MCF 10A (cell line): ENCODE results near the gene CATSPERE. TPM values are rescaled to one million over a fixed set of nuclear protein-coding genes. Genes with fewer than 3 reads are reported as not detected.

Experiments used
- BruUV-seq: library from RNA; stranded (reverse); fragments of 400-500 nt; replicated peaks from 2 replicates; lab custom pipeline; 2021; lab: Mats Ljungman, UMichigan
- CTCF ChIA-PET: fragments of 300-600 bp; sonication (Branson Sonifier 250); formaldehyde crosslinking; extraction: SDS; loops from one replicate; lab custom pipeline; 2021; ENCODE audit warnings: antibody characterized with exemption, inconsistent platforms; lab: Yijun Ruan, JAX
- POLR2A ChIA-PET: fragments of 300-600, 350-650 bp; sonication (Branson Sonifier 250); formaldehyde crosslinking; extraction: SDS; loops from one replicate; lab custom pipeline; 2020; ENCODE audit warnings: antibody characterized with exemption, inconsistent platforms; lab: Yijun Ruan, JAX
- DNase-seq: peaks from one replicate; pipeline ENCODE4 v3.0.0-alpha.2; 2018; ENCODE audit not compliant: unreplicated experiment
- H3K27ac Mint-ChIP-seq: one replicate; pipeline ENCODE4 v1.8.0; 2022; ENCODE audit warnings: mild to moderate bottlenecking, low read depth, mixed read lengths; ENCODE audit not compliant: unreplicated experiment
- H3K27me3 Mint-ChIP-seq: one replicate; pipeline ENCODE4 v1.8.0; 2022; ENCODE audit warnings: mixed read lengths; ENCODE audit not compliant: insufficient read depth, unreplicated experiment
- H3K36me3 Mint-ChIP-seq: one replicate; pipeline ENCODE4 v1.8.0; 2022; ENCODE audit warnings: mild to moderate bottlenecking, moderate library complexity, mixed read lengths; ENCODE audit not compliant: insufficient read depth, unreplicated experiment
- H3K4me1 Mint-ChIP-seq: one replicate; pipeline ENCODE4 v1.8.0; 2022; ENCODE audit warnings: mixed read lengths; ENCODE audit not compliant: insufficient read depth, unreplicated experiment
- H3K4me3 Mint-ChIP-seq: one replicate; pipeline ENCODE4 v1.8.0; 2022; ENCODE audit warnings: mild to moderate bottlenecking, moderate library complexity, mixed read lengths; ENCODE audit not compliant: unreplicated experiment
- H3K9me3 Mint-ChIP-seq: one replicate; pipeline ENCODE4 v1.8.0; 2022; ENCODE audit warnings: mixed read lengths; ENCODE audit not compliant: unreplicated experiment
- intact Hi-C: fragments of 100-400 bp; cut with micrococcal nuclease; formaldehyde crosslinking; loops from 2 replicates; pipeline ENCODE4 v1.14.1; 2022
- total RNA-seq: library from RNA; stranded (reverse); gene quantifications from 2 replicates; pipeline ENCODE4 v1.2.3, GENCODE V29; 2022
- TF ChIP-seq, protein P1 (sequence below): fragments of 200-600 bp; IDR thresholded peaks from one replicate; pipeline ENCODE4 v1.8.0; 2022; ENCODE audit warnings: antibody characterized with exemption, mild to moderate bottlenecking; ENCODE audit not compliant: unreplicated experiment

The CATSPERE gene
- total RNA-seq, 1 experiment from 2014 or later, result 2.1 TPM

DNA sequence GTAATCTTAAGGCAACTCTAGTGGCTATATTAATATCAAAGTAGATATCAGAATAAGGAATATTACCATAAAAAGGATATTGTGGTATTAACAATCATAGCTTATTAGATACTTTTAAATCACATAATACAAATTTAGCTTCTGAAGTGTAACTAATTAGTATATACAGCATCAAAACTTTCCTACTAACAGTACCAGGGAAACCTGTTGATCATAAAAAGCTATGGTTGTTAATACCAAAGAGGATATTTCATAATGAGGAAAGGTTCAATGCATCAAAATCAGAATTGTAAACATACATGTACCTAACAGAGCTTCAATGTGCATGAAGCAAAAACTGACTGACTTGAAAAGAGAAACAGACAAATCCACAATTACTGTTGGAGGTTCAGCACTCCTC lies 33.4 kb upstream of the CATSPERE start:
- no TSS peak for BruUV-seq
- ChIA-PET CTCF (interaction anchor here (0.6 to 5.8 kb wide), 5 partner anchors 13 to 128 kb away, joined by 3 to 36 read pairs (median 3); no protein-coding TSS in a partner anchor), POLR2A (interaction anchor here (0.6 to 2.8 kb wide), 5 partner anchors 9 to 124 kb away, joined by 3 to 7 read pairs (median 4); no protein-coding TSS in a partner anchor)
- DNase-seq, result no peak
- TF ChIP-seq, protein P1, sequence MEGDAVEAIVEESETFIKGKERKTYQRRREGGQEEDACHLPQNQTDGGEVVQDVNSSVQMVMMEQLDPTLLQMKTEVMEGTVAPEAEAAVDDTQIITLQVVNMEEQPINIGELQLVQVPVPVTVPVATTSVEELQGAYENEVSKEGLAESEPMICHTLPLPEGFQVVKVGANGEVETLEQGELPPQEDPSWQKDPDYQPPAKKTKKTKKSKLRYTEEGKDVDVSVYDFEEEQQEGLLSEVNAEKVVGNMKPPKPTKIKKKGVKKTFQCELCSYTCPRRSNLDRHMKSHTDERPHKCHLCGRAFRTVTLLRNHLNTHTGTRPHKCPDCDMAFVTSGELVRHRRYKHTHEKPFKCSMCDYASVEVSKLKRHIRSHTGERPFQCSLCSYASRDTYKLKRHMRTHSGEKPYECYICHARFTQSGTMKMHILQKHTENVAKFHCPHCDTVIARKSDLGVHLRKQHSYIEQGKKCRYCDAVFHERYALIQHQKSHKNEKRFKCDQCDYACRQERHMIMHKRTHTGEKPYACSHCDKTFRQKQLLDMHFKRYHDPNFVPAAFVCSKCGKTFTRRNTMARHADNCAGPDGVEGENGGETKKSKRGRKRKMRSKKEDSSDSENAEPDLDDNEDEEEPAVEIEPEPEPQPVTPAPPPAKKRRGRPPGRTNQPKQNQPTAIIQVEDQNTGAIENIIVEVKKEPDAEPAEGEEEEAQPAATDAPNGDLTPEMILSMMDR, result no peak
- Mint-ChIP-seq H3K4me1 (peaks cover 5% of the 10 kb centered on the region), H3K4me3 (no peak overlapping the region), H3K9me3 (no peaks in the 10 kb centered on the region), H3K36me3 (peaks cover 72% of the 10 kb centered on the region), H3K27ac (no peak overlapping the region), H3K27me3 (no peaks in the 10 kb centered on the region)
- intact Hi-C loops, result no loop called here

DNA sequence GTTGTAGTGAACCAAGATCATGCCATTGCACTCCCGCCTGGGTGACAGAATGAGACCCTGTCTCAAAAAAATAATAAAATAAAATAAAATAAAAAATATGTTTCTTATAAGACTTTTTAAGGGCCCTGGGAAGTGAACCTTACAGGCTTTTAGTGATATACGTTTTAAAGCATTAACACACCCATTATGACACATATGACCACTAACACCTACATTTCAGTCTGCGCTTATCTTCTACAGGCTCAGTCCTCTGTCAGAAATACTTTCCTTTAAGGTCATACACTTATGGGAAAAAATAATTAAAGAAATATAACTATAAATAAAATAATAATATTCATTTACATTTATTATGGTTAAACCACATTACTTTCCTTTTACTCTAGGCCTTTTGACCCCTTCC lies 31.3 kb upstream of the CATSPERE start:
- H3K9me3 Mint-ChIP-seq, result no peaks in the 10 kb centered on the region
- BruUV-seq, result no TSS peak
- no peak overlapping the region for H3K4me3 Mint-ChIP-seq
- H3K4me1 Mint-ChIP-seq, result peaks cover 9% of the 10 kb centered on the region
- H3K27me3 Mint-ChIP-seq, result no peaks in the 10 kb centered on the region
- no peak for DNase-seq
- H3K27ac Mint-ChIP-seq, result no peak overlapping the region
- peaks cover 69% of the 10 kb centered on the region for H3K36me3 Mint-ChIP-seq
- CTCF ChIA-PET, result interaction anchor here (0.6 to 1.0 kb wide), 2 partner anchors 12 to 40 kb away, joined by 3 to 4 read pairs; no protein-coding TSS in a partner anchor
- intact Hi-C loops, result no loop called here
- TF ChIP-seq, protein P1, result no peak
- POLR2A ChIA-PET, result interaction anchor here (0.7 kb wide), 1 partner anchor 15 kb away, joined by 3 read pairs; no protein-coding TSS in a partner anchor

DNA sequence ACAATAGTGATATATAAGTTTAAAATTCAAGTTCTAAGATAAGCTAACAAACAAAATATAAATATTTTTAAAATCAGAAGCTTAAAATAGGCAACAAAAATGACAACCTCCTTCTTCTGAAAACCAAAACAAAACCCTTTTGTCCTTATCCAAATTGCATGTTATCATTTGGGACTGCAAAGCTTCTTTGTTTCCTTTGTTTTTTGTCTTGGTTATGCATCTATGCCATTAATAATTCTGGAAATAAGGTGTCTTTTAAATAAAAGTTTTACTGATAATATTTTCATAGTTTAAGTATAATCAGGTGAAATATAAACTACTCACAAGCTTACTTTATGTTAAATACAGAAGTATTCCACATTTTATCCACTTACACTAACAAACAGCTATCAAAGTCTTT lies 29.9 kb upstream of the CATSPERE start:
- H3K27me3 Mint-ChIP-seq, result no peaks in the 10 kb centered on the region
- ChIA-PET CTCF (interaction anchor here (0.8 to 2.0 kb wide), 4 partner anchors 13 to 173 kb away, joined by 3 to 4 read pairs (median 3); no protein-coding TSS in a partner anchor), POLR2A (interaction anchor here (0.6 to 2.8 kb wide), 9 partner anchors 8 to 1358 kb away, joined by 3 to 14 read pairs (median 7); no protein-coding TSS in a partner anchor)
- TF ChIP-seq, protein P1, result no peak
- H3K9me3 Mint-ChIP-seq, result no peaks in the 10 kb centered on the region
- H3K4me1 Mint-ChIP-seq, result peaks cover 16% of the 10 kb centered on the region
- H3K36me3 Mint-ChIP-seq, result peaks cover 70% of the 10 kb centered on the region
- no peak overlapping the region for H3K27ac Mint-ChIP-seq
- BruUV-seq, result no TSS peak
- DNase-seq, result no peak
- H3K4me3 Mint-ChIP-seq, result no peak overlapping the region
- intact Hi-C loops, result no loop called here

DNA sequence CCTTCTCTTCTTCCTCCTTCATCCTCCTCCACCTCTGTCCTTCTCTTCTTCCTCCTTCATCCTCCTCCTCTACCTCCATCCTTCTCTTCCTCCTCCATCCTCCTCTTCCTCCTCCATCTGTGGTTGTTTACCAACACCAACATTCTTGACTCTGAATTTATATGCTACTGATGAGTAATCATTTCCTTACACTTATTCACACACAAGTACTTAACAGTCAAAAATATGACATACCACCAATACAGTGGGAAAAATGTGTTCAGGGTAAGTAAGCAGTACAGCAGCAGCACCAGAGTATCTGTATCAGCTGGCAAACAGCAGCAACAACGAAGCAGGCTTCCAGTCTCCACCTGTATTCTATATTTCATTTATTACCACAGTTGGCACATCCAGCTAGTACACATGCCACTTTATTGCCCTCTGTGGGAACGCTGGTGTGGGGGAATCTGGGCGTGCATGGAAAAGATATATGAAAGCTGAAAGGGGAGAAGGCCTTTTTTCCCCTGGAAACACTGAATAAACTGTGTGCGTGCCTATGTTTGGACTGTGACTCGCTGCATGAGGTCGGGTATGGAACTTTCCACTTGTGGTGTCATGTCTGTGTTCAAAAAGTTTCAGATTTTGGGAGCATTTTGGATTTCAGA lies 25.4 kb upstream of the CATSPERE start:
- intact Hi-C loops, result no loop called here
- peak overlapping the region; percentile 55 for H3K4me3 Mint-ChIP-seq
- TF ChIP-seq, protein P1, result no peak
- POLR2A ChIA-PET, result interaction anchor here (1.0 to 3.6 kb wide), 8 partner anchors 8 to 113 kb away, joined by 3 to 61 read pairs (median 7); partner anchors contain the start of gene ADSS2
- DNase-seq, result peak; percentile 73
- no TSS peak for BruUV-seq
- H3K27me3 Mint-ChIP-seq, result no peaks in the 10 kb centered on the region
- H3K36me3 Mint-ChIP-seq, result peaks cover 62% of the 10 kb centered on the region
- peak overlapping the region; percentile 76 for H3K27ac Mint-ChIP-seq
- CTCF ChIA-PET, result interaction anchor here (0.5 to 2.3 kb wide), 9 partner anchors 9 to 971 kb away, joined by 3 to 7 read pairs (median 4); no protein-coding TSS in a partner anchor
- peaks cover 59% of the 10 kb centered on the region for H3K4me1 Mint-ChIP-seq
- H3K9me3 Mint-ChIP-seq, result peaks cover 6% of the 10 kb centered on the region
